ENCODE measurements around the gene METTL16.
A peak's percentile ranks its signal among the peaks of the same experiment; 100 is the strongest.

Gene METTL16

GRCh38 chr17:2393954-2394749 lies 117.5 kb downstream of the METTL16 start:
- DNase-seq = no peak

GRCh38 chr17:2393174-2393953 lies 118.3 kb downstream of the METTL16 start:
- DNase-seq = peak; percentile 19 to 35

GRCh38 chr17:2392252-2393173 lies 119.2 kb downstream of the METTL16 start:
- DNase-seq = peak; percentile 80 to 81

- no peak for DNase-seq
Measured at GRCh38 chr17:2391597-2392251, 120.0 kb downstream of the METTL16 start.

- no peak for DNase-seq
Measured at GRCh38 chr17:2390199-2390836, 121.4 kb downstream of the METTL16 start.

GRCh38 chr17:2388683-2389055 lies 123.0 kb downstream of the METTL16 start:
- no peak for DNase-seq

- no peak for DNase-seq
Measured at GRCh38 chr17:2388020-2388682, 123.5 kb downstream of the METTL16 start.

GRCh38 chr17:2387086-2388019 lies 124.3 kb downstream of the METTL16 start:
- no peak for DNase-seq

GRCh38 chr17:2386400-2387085 lies 125.1 kb downstream of the METTL16 start:
- DNase-seq = no peak

- no peak for DNase-seq
Measured at GRCh38 chr17:2385240-2386210, 126.2 kb downstream of the METTL16 start.

- DNase-seq = no peak
Measured at GRCh38 chr17:2384439-2385127, 127.1 kb downstream of the METTL16 start.

- DNase-seq = no peak
Measured at GRCh38 chr17:2383628-2384167, 128.0 kb downstream of the METTL16 start.

GRCh38 chr17:2380950-2381649 lies 130.6 kb downstream of the METTL16 start:
- no peak for DNase-seq

- DNase-seq = no peak
Measured at GRCh38 chr17:2380226-2380922, 131.3 kb downstream of the METTL16 start.

- no peak for DNase-seq
Measured at GRCh38 chr17:2379489-2380225, 132.0 kb downstream of the METTL16 start.

Data from Kasumi-1 (cell line).